ENCODE measurements around the gene TCF15. TPM values are rescaled to one million over a fixed set of nuclear protein-coding genes. Genes with fewer than 3 reads are reported as not detected.

Gene TCF15, protein sequence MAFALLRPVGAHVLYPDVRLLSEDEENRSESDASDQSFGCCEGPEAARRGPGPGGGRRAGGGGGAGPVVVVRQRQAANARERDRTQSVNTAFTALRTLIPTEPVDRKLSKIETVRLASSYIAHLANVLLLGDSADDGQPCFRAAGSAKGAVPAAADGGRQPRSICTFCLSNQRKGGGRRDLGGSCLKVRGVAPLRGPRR
- 1 to 10 TPM; 2.8 to 5.3 (median 3.8) TPM for polyA plus RNA-seq (ENCODE audit: insufficient read length in 10 of 10)
- long read RNA-seq, donor 1, transcript TCF15-201 (2 exons, 1,555 nt) = major isoform, 6 of 6 reads
- long read RNA-seq, donor 1, partial matches to known transcripts = 0 of 6 reads
- long read RNA-seq, donor 1, other reads (novel, unspliced or antisense) = 0 of 6 reads
- long read RNA-seq, donor 2, partial matches to known transcripts = 0 of 3 reads
- long read RNA-seq, donor 2, other reads (novel, unspliced or antisense) = 0 of 3 reads
- long read RNA-seq, donor 3 = 0 reads
- long read RNA-seq, donor 4, transcript TCF15-201 (2 exons, 1,555 nt) = major isoform, 7 of 7 reads
- long read RNA-seq, donor 4, partial matches to known transcripts = 0 of 7 reads
- long read RNA-seq, donor 4, other reads (novel, unspliced or antisense) = 0 of 7 reads
- long read RNA-seq, donor 5, transcript TCF15-201 (2 exons, 1,555 nt) = major isoform, 14 of 14 reads
- long read RNA-seq, donor 5, partial matches to known transcripts = 0 of 14 reads
- long read RNA-seq, donor 5, other reads (novel, unspliced or antisense) = 0 of 14 reads
- long read RNA-seq, donor 6, transcript TCF15-201 (2 exons, 1,555 nt) = major isoform, 6 of 6 reads
- long read RNA-seq, donor 6, partial matches to known transcripts = 0 of 6 reads
- long read RNA-seq, donor 6, other reads (novel, unspliced or antisense) = 0 of 6 reads
- long read RNA-seq, donor 7, transcript TCF15-201 (2 exons, 1,555 nt) = major isoform, 5 of 5 reads
- long read RNA-seq, donor 7, partial matches to known transcripts = 0 of 5 reads
- long read RNA-seq, donor 7, other reads (novel, unspliced or antisense) = 0 of 5 reads
- long read RNA-seq, donor 8, transcript TCF15-201 (2 exons, 1,555 nt) = major isoform, 9 of 9 reads
- long read RNA-seq, donor 8, partial matches to known transcripts = 0 of 9 reads
- long read RNA-seq, donor 8, other reads (novel, unspliced or antisense) = 0 of 9 reads
- long read RNA-seq, donor 9, partial matches to known transcripts = 0 of 1 reads
- long read RNA-seq, donor 9, other reads (novel, unspliced or antisense) = 0 of 1 reads

GRCh38 chr20:610130-611046 lies at the start of gene TCF15:
TCF15 (minus strand) TSS chr20:610309; CDS start chr20:610237, 72 bp downstream.
- peak; percentile 56 to 88 (median 83) for DNase-seq

GRCh38 chr20:658731-659291 lies 48.7 kb upstream of the TCF15 start:
- no peak for DNase-seq

- no peak for DNase-seq
Measured at GRCh38 chr20:658202-658601, 48.1 kb upstream of the TCF15 start.

DNA sequence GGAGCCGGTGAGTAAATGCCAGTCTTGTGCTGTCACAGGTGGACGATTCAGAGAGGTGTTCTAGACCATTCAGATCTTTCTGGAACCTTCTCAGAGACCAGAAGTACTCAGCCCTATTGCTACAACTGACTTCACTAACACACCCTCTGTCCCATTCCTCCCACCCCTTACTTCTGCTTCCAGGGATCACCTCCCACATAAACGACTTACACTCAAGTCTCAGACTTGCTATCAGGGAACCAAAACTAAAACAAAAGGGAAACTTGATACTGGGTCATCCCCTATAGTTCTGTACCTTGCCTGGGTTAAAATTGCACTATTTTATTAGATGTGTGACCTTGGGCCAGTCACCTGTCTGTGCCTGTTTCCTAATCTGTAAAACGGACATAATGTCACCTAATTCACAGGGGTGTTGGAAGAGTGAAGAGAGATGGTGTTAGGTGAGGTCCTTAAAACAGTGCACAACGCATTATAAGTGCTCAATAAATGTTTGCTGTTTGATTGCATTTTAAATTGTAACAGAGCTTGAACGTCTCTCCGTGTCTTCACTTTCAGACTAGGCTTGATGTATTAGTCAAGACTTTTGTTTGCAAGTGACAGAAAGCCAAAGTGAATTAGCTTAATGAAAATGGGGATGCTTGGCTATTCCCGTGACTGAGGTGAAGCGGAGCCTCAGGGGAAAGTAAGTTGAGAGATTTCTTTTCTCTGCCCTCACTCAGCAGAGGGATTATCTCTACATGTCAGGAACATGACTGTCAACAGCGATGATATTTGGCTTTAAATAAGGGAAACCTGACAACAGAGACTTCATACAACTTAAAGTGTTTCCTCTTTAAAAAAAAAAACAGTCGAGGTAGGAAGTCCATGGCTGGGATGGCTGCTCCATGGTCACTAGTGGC lies 45.9 kb upstream of the TCF15 start:
- no peak for DNase-seq

- DNase-seq = no peak
Measured at GRCh38 chr20:654417-654750, 44.3 kb upstream of the TCF15 start.

- DNase-seq = no peak
Measured at GRCh38 chr20:653590-654416, 43.7 kb upstream of the TCF15 start.

GRCh38 chr20:653110-653589 lies 43.0 kb upstream of the TCF15 start, which contains the start of gene SRXN1:
SRXN1 (minus strand) TSS chr20:653200; CDS start chr20:653185, 15 bp downstream.
- peak; percentile 87 to 93 (median 88) for DNase-seq

DNA sequence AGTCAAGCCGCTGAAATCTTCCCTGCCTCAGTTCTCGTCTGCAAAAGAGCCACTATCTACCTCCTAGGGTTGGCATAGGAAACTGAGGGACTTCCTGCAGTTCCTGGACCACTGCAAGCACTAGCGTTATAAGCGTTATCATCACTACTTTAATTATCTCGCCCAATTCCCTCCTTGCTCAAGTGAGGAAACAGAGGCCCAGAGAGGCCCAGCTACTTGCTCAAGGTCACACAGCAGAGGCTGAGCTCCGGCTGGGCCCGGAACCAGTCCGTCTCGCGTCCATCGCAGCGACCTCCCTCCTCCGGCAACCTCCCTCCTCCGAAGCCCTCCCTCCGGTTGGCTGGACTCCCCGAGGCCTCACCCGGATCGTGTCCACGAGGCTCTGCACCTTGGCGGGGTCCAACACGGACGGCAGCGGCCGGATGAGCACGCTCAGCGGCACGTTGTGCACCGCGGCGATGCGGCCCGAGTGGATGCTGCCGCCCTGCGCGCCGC lies 42.6 kb upstream of the TCF15 start:
- peak in 2 of 3 donors; percentile 39 to 75 for DNase-seq

- no peak for DNase-seq
Measured at GRCh38 chr20:651713-652614, 41.9 kb upstream of the TCF15 start.

DNA sequence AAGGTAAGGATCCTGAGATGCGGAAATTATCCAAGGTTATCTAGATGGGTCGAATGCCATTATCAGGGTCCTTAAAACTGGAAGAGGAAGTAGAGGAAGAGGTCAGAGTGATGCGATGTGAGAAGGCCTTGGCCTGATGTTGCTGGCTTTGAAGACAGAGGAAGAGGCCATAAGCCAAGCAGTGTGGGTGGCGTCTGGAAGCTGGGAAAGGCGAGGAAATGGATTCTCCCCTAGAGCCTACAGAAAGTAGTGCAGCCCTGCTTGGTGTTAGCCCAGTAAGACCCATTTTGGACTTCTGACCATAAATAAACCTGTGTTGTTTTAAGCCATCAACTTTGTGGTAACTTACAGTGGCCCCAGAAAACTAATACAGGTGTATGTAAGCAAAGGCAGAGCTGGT lies 40.8 kb upstream of the TCF15 start:
- DNase-seq = no peak

DNA sequence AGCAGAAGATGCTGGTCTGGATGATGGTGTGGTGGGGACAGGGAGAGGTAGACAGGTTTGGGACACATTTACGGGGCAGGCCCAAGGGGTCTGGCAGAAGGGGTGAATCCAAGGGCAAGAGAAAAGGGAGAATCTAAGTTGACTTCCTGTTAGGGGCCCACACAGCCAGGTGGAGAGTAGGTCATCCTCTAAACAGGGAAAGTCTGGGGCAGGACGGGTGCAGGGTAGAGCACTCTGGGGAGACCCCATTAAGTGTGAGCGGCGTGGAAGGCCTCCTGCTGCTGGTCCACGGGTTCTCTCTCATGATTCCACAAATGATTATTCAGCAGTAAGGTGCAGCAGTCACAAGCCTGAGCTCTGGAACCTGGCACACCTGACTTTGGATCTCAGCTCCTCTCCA lies 40.2 kb upstream of the TCF15 start:
- no peak for DNase-seq

GRCh38 chr20:647479-648019 lies 37.4 kb upstream of the TCF15 start:
- no peak for DNase-seq

GRCh38 chr20:646868-647233 lies 36.7 kb upstream of the TCF15 start:
- no peak for DNase-seq

DNA sequence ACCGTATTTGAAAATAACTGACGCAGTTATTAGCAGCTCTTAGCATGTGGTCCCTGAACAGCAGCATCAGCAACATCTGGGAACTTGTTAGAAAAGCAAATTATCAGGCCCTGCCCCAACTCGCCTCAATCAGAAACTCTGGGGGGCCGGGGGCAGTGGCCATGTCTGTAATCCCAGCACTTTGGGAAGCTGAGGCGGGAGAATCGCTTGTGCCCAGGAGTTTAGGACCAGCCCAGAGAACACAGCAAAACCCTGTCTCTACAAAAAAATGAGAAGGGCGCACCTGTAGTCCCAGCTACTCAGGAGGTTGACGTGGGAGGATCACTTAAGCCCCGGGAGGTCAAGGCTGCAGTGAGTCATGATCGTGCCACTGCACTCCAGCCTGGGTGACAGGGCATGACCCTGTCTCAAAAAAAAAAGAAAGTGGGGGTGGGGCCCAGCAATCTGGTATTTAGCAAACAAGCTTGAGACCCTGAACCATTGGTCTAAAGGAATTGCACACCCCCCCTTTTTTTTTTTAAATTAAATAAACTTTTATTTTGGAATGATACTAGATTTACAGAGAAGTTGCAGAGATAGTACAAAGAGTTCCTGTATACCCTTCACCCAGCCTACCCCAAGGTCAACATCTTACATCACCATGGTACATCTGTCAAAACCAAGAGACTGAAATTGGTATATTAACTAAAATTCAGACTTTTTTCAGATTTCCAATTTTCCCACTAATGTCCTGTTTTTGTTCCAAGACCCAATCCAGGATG lies 36.2 kb upstream of the TCF15 start:
- DNase-seq = no peak

DNA sequence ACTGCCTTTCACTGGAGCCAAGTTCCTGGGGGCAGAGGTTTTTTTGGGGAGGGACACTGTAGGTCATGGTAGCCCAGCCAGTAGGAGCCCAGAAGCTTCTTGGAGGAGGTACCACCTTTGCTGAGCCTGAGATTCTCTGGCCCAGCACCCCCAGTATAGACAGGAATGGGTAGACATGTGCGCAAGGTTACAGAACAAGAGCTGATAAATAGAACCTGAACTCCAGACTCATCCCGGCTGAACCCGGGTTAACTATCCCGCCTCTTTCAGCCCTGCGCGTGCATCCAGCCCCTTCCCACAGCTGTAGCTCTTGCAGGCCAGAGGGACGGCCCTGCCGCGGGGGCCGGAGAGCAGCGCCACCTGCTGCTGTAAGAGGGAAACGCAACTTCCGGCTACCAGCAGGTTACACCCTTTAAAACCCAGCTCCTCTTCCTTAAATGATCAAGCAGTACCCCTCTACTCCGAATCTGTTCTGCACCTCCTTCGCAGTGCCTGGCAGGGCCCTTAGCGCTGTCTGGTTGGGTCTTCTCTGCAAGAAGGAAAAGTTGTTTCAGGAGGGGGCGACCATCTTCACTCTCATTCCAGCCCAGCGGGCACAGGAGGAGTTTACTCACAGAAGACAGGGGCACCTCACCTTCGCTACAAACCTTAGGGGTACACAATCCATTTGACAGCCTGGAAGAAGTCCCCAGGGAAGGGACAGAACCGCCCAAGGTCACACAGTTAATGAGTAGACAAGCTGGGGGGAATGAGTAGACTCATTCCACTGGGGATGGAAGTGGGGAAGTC lies 35.4 kb upstream of the TCF15 start:
- DNase-seq = peak; percentile 59 to 93 (median 87)

Measured in muscle of back (tissue), 13 donors.